ENCODE measurements around the gene FMNL1.
A peak's percentile ranks its signal among the peaks of the same experiment; 100 is the strongest.

FMNL1 gene

GRCh38 chr17:45222996-45223538 is 1.4 kb downstream of the FMNL1 start:
- DNase-seq = no peak

GRCh38 chr17:45223539-45224528 is 2.1 kb downstream of the FMNL1 start:
- DNase-seq = no peak

GRCh38 chr17:45224671-45225050 is 3.0 kb downstream of the FMNL1 start:
- no peak for DNase-seq

GRCh38 chr17:45225051-45225700 is 3.5 kb downstream of the FMNL1 start:
- DNase-seq = peak; percentile 28

- peak; percentile 44 for DNase-seq
Measured at GRCh38 chr17:45225964-45226530, 4.4 kb downstream of the FMNL1 start.

GRCh38 chr17:45226576-45226975 is 4.9 kb downstream of the FMNL1 start:
- no peak for DNase-seq

GRCh38 chr17:45227101-45227925 is 5.6 kb downstream of the FMNL1 start:
- DNase-seq = no peak

GRCh38 chr17:45227926-45228762 is 6.5 kb downstream of the FMNL1 start:
- DNase-seq = no peak

GRCh38 chr17:45228763-45229539 is 7.3 kb downstream of the FMNL1 start:
- DNase-seq = peak; percentile 95

GRCh38 chr17:45229681-45230409 is 8.2 kb downstream of the FMNL1 start:
- DNase-seq = no peak

GRCh38 chr17:45230410-45230786 is 8.7 kb downstream of the FMNL1 start:
- DNase-seq = no peak

- peak; percentile 48 for DNase-seq
Measured at GRCh38 chr17:45230787-45231480, 9.2 kb downstream of the FMNL1 start.

- no peak for DNase-seq
Measured at GRCh38 chr17:45231481-45232116, 9.9 kb downstream of the FMNL1 start.

- DNase-seq = no peak
Measured at GRCh38 chr17:45232514-45233422, 11.1 kb downstream of the FMNL1 start.

GRCh38 chr17:45233423-45233924 is 11.8 kb downstream of the FMNL1 start:
- DNase-seq = no peak

GRCh38 chr17:45234641-45235415 is 13.1 kb downstream of the FMNL1 start:
- DNase-seq = no peak

Data from EL (cell line).